BJ (cell line): ENCODE data around the gene APBA2. TPM values are rescaled to one million over a fixed set of nuclear protein-coding genes. Genes with fewer than 3 reads are reported as not detected.
A peak's percentile ranks its signal among the peaks of the same experiment; 100 is the strongest.
"Not testable (repeated sequence)": the region's sequence is repeated elsewhere in the genome, so short reads cannot be mapped to it uniquely, and the experiment has no call there.

Source experiments
- CTCF ChIA-PET: fragments of 350-600 bp; formaldehyde crosslinking; extraction: SDS; loops from one replicate; lab custom pipeline; 2021; ENCODE audit warnings: antibody characterized with exemption, inconsistent platforms; lab: Yijun Ruan, JAX
- POLR2A ChIA-PET: fragments of 300-600 bp; sonication (Branson Sonifier 250); formaldehyde crosslinking; extraction: SDS; loops from one replicate; lab custom pipeline; 2021; ENCODE audit warnings: antibody characterized with exemption; lab: Charles Lee
- DNase-seq: peaks from one replicate; pipeline ENCODE4 v3.0.0-alpha.2; 2011; ENCODE audit warnings: low read depth
- H3K27me3 ChIP-seq: 2 replicates; pipeline ENCODE4 v1.6.0; 2011; ENCODE audit warnings: low read length; ENCODE audit not compliant: control insufficient read depth, insufficient read depth
- H3K36me3 ChIP-seq: 2 replicates; pipeline ENCODE4 v1.5.1; 2011; ENCODE audit warnings: low read length; ENCODE audit not compliant: control insufficient read depth, insufficient read depth
- H3K4me3 ChIP-seq: 2 replicates; pipeline ENCODE4 v1.5.1; 2011; ENCODE audit warnings: low read depth, mild to moderate bottlenecking, control low read depth, low read length
- polyA plus RNA-seq: library from polyadenylated mRNA; depleted of rRNA; stranded (reverse); fragments of >200 nt; gene quantifications from 2 replicates; pipeline ENCODE4 v1.2.3, GENCODE V29; 2011
- TF ChIP-seq, protein P1 (sequence below): IDR thresholded peaks from 2 replicates; pipeline ENCODE4 v1.5.1; 2011; ENCODE audit warnings: low read depth, mild to moderate bottlenecking, control low read depth, inconsistent platforms, low read length, moderate library complexity; ENCODE audit not compliant: insufficient read depth

The APBA2 gene
- polyA plus RNA-seq, 1 experiment, result 15.1 TPM

DNA sequence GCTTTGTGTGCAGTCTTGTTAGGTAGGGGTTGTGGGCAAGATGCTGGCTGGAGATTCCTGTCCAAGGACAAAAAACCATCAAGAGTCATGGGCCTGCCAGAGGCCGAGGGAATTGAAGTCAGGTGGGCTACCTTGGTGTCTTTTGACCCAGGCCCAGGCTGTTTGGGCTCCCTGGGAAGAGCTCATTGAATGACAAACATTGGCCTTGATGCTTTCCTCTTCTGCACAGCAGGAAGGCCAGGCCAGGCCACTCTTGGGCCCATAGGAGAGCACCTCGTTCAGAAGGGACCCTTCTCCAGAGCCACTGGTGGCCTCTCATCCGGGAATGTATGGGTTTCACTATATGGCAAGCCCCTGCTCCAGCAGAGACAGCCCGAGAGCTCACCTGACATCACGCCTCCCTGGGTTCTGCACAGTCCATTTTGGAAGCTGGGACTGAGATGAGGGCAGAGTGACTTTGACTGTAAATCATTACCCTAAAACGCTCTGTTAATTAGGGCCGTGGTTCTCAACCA, 214.8 kb downstream of the APBA2 start:
- TF ChIP-seq, protein P1, sequence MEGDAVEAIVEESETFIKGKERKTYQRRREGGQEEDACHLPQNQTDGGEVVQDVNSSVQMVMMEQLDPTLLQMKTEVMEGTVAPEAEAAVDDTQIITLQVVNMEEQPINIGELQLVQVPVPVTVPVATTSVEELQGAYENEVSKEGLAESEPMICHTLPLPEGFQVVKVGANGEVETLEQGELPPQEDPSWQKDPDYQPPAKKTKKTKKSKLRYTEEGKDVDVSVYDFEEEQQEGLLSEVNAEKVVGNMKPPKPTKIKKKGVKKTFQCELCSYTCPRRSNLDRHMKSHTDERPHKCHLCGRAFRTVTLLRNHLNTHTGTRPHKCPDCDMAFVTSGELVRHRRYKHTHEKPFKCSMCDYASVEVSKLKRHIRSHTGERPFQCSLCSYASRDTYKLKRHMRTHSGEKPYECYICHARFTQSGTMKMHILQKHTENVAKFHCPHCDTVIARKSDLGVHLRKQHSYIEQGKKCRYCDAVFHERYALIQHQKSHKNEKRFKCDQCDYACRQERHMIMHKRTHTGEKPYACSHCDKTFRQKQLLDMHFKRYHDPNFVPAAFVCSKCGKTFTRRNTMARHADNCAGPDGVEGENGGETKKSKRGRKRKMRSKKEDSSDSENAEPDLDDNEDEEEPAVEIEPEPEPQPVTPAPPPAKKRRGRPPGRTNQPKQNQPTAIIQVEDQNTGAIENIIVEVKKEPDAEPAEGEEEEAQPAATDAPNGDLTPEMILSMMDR, result no peak
- Histone ChIP-seq H3K27me3 (no peaks in the 10 kb centered on the region), H3K4me3 (no peak overlapping the region), H3K36me3 (no peaks in the 10 kb centered on the region; the same call in 1 of the 2 replicates)
- no peak for DNase-seq
- ChIA-PET CTCF (interaction anchor here (0.6 to 1.9 kb wide), 4 partner anchors 9 to 222 kb away, joined by 3 to 18 read pairs (median 3); no protein-coding TSS in a partner anchor), POLR2A (no interaction called here)

DNA sequence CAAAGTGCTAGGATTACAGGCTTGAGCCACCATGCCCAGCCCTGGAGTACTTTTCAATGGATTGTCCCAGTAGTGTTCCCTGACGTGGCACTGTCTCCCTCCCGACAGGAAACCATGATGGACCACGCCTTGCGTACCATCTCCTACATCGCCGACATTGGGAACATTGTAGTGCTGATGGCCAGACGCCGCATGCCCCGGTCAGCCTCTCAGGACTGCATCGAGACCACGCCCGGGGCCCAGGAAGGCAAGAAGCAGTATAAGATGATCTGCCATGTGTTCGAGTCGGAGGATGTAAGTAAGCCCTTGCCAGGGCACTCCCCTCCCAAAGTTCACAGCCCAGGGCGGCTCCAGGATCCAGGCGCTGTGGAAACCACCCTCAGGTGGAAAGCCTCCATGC, 215.7 kb downstream of the APBA2 start:
- ChIA-PET POLR2A (no interaction called here), CTCF (interaction anchor here (0.6 to 4.5 kb wide), 23 partner anchors 11 to 825 kb away, joined by 3 to 78 read pairs (median 3); no protein-coding TSS in a partner anchor)
- Histone ChIP-seq H3K36me3 (no peaks in the 10 kb centered on the region; the same call in 1 of the 2 replicates), H3K27me3 (no peaks in the 10 kb centered on the region), H3K4me3 (no peak overlapping the region)
- TF ChIP-seq, protein P1, result no peak
- DNase-seq, result no peak

DNA sequence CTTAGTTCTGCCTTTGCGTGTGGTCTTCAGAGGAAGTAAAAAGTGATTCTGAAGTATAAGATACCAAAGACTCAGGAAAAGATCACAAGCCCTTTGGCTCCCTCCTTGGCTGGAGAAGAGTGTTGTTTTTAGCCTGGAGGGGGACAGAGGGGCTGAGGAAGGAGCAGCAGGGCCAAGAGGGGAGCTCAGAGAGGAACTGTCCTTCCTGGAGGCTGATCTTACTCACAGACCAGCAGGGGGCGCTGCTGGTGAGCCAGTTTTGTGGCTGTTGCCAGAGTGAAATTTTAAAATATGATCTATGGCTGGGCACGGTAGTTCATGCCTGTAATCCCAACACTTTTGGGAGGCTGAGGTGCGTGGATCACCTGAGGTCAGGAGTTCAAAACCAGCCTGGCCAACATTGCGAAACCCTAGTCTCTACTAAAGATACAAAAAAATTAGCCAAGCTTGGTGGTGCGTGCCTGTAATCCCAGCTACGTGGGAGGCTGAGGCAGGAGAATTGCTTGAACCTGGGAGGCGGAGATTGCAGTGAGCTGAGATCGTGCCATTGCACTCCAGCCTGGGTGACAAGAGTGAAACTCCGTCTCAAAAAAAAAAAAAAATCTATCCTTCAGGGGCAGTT, 216.5 kb downstream of the APBA2 start:
- H3K27me3 ChIP-seq, DNase-seq, H3K4me3 ChIP-seq, H3K36me3 ChIP-seq, POLR2A ChIA-PET: not testable (repeated sequence)
- TF ChIP-seq, protein P1, result peak; percentile 79
- CTCF ChIA-PET, result interaction anchor here (0.6 to 4.5 kb wide), 27 partner anchors 12 to 824 kb away, joined by 3 to 78 read pairs (median 3); no protein-coding TSS in a partner anchor

DNA sequence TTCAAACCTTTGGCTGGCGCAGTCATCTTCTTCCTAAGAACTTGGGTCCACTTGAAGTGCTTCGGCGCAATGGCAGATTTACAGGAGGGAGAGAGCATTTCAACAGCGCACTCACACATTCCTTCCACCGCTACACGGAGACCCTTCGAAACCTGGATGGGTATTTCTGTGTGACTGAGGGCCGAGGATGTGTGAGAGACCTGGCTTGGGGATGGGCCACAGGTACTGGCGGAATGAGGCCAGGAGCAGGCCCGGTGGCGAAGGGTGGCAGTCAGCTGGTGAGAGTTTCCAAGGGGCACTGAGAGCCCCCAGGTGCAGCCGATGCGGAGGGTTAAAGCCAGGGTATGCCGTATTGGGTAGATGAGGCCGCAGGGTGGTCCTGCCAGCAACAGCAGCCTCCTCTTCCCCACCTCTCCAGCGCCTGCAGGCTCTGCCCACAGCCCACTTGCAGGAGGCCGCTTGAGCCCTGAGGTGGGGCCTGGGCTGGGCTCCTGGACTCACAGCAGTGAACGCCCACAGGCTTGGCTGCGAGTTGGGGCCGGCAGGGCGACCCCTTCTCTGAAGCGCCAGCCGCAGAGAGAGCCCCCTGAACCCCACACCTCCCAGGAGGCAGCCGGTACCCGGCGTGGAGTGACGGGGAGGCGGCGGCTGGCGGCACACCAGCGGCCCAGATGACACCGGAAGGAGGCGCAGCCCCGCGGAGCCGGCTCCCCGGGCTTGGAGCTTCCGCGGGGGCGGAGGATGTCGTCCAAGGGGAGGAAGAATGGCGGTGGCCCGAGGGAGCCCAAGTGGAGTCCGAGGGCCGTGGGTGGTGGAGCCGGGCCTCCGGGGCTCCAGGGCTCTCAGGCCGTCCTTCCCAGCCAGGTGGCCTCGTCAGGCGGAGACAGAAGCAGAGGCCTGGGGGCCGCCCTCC, 217.4 kb downstream of the APBA2 start:
- ChIA-PET CTCF (interaction anchor here (0.6 to 4.5 kb wide), 37 partner anchors 9 to 241 kb away, joined by 3 to 78 read pairs (median 3); no protein-coding TSS in a partner anchor), POLR2A (no interaction called here)
- Histone ChIP-seq H3K36me3 (no peaks in the 10 kb centered on the region), H3K27me3 (no peaks in the 10 kb centered on the region), H3K4me3 (peak overlapping the region; percentile 42)
- TF ChIP-seq, protein P1, result no peak
- DNase-seq, result no peak
